HCT116 (cell line): ENCODE data around the gene SPRN. TPM values are rescaled to one million over a fixed set of nuclear protein-coding genes. Genes with fewer than 3 reads are reported as not detected.

Experiments
- ATAC-seq: fragments of 200-7000 bp; cut with Tn5 transposase; 2 replicates; pipeline ENCODE4 v1.9.1; 2020; ENCODE audit warnings: mild to moderate bottlenecking, moderate library complexity
- BruUV-seq: library from RNA; stranded (reverse); fragments of 400-500 nt; replicated peaks from 2 replicates; lab custom pipeline; 2021; lab: Mats Ljungman, UMichigan
- CTCF ChIA-PET: fragments of 300-600 bp; sonication (Branson Sonifier 250); formaldehyde crosslinking; loops from one replicate; lab custom pipeline; 2021; ENCODE audit warnings: antibody characterized with exemption; lab: Charles Lee
- POLR2A ChIA-PET: fragments of 300-600, 350-600 bp; sonication (Branson Sonifier 250); formaldehyde crosslinking; loops from one replicate; lab custom pipeline; 2021; ENCODE audit warnings: antibody characterized with exemption; lab: Charles Lee
- RAD21 ChIA-PET, 2 experiments: fragments of 300-600 bp; sonication (Branson Sonifier 250); formaldehyde crosslinking; loops; one replicate each; lab custom pipeline; 2023; ENCODE audit warnings: low total read pairs in 2 of 2; ENCODE audit not compliant: uncharacterized antibody in 2 of 2, unreplicated experiment in 2 of 2, low non-redundant PET in 1 of 2; lab: Charles Lee
- DNase-seq: peaks from one replicate; pipeline ENCODE4 v3.0.0-alpha.2; 2010; ENCODE audit warnings: low read depth, low spot score
- H2AFZ ChIP-seq: fragments of 200-600 bp; shearing (Covaris generic), sonication (generic); 2 replicates; pipeline ENCODE4 v1.6.1; 2017; ENCODE audit warnings: low read depth, mixed run types, mixed read lengths, antibody characterized with exemption, low read length; ENCODE audit not compliant: poor library complexity, severe bottlenecking
- H3K27ac ChIP-seq: 2 replicates; pipeline ENCODE4 v1.5.1; 2012; ENCODE audit warnings: low read depth, low read length
- H3K27me3 ChIP-seq: fragments of 200-600 bp; sonication (generic); 2 replicates; pipeline ENCODE4 v1.6.1; 2016; ENCODE audit warnings: mixed run types, low read length, mixed read lengths; ENCODE audit not compliant: insufficient read depth
- H3K36me3 ChIP-seq, 2 experiments: fragments of 200-500 bp in 1 of 2; fragments of 200-600 bp in 1 of 2; sonication (Bioruptor generic) in 1 of 2; sonication (generic) in 1 of 2; 2 replicates each; pipeline versions ENCODE4 v1.5.1 to v1.6.1; 2014 to 2016; ENCODE audit warnings: low read length in 2 of 2, inconsistent platforms in 1 of 2, mixed read lengths in 1 of 2, mixed run types in 1 of 2; ENCODE audit not compliant: insufficient read depth in 2 of 2, control insufficient read depth in 1 of 2
- H3K4me1 ChIP-seq, 2 experiments: fragments of 200-600 bp in 1 of 2; sonication (generic) in 1 of 2; 2 replicates each; pipeline versions ENCODE4 v1.5.1 to v1.6.1; 2012 to 2017; ENCODE audit warnings: low read length in 2 of 2, inconsistent platforms in 1 of 2, mild to moderate bottlenecking in 1 of 2, mixed read lengths in 1 of 2, mixed run types in 1 of 2, moderate library complexity in 1 of 2; ENCODE audit not compliant: insufficient read depth in 2 of 2, control insufficient read depth in 1 of 2
- H3K4me2 ChIP-seq: fragments of 200-600 bp; sonication (generic); 2 replicates; pipeline ENCODE4 v1.6.1; 2017; ENCODE audit warnings: mixed run types, low read length, mixed read lengths
- H3K4me3 ChIP-seq, 2 experiments: fragments of 200-600 bp in 1 of 2; sonication (generic) in 1 of 2; replicated peaks in 1 of 2; 2 replicates each; pipeline ENCODE4 v1.5.1; 2011 to 2016; ENCODE audit warnings: low read length in 2 of 2, control low read depth in 1 of 2, low read depth in 1 of 2, mild to moderate bottlenecking in 1 of 2, mixed read lengths in 1 of 2, mixed run types in 1 of 2
- H3K79me2 ChIP-seq: fragments of 200-600 bp; sonication (generic); 2 replicates; pipeline ENCODE4 v1.6.1; 2017; ENCODE audit warnings: mild to moderate bottlenecking, mixed run types, low read length, moderate library complexity, mixed read lengths; ENCODE audit not compliant: insufficient read depth
- H3K9ac ChIP-seq: fragments of 200-600 bp; sonication (generic); 2 replicates; pipeline ENCODE4 v1.6.1; 2016; ENCODE audit warnings: low read length, mixed read lengths
- H3K9me2 ChIP-seq: fragments of 200-600 bp; sonication (generic), shearing (Covaris generic); 2 replicates; pipeline ENCODE4 v1.6.1; 2017; ENCODE audit warnings: mixed run types, mild to moderate bottlenecking, moderate library complexity; ENCODE audit not compliant: insufficient read depth
- H3K9me3 ChIP-seq, 2 experiments: fragments of 200-500 bp in 1 of 2; fragments of 200-600 bp in 1 of 2; sonication (Bioruptor generic) in 1 of 2; sonication (generic) in 1 of 2; 2 replicates each; pipeline ENCODE4 v1.6.1; 2014 to 2017; ENCODE audit warnings: low read length in 2 of 2, mixed read lengths in 2 of 2, inconsistent platforms in 1 of 2, low read depth in 1 of 2, mild to moderate bottlenecking in 1 of 2, mixed run types in 1 of 2, moderate library complexity in 1 of 2; ENCODE audit not compliant: control insufficient read depth in 1 of 2, insufficient read depth in 1 of 2
- H4K20me1 ChIP-seq: fragments of 200-600 bp; sonication (generic), shearing (Covaris generic); 2 replicates; pipeline ENCODE4 v1.6.1; 2017; ENCODE audit warnings: mixed run types, mild to moderate bottlenecking, moderate library complexity; ENCODE audit not compliant: insufficient read depth
- EGR1 ChIP-seq: IDR thresholded peaks from 2 replicates; pipeline ENCODE4 v1.6.1; 2012; ENCODE audit warnings: low read depth
- POLR2A ChIP-seq: IDR thresholded peaks from 2 replicates; pipeline ENCODE4 v1.7.0; 2011; ENCODE audit warnings: borderline replicate concordance; ENCODE audit not compliant: insufficient read depth, insufficient read length; ENCODE audit errors: extremely low read depth
- POLR2AphosphoS5 ChIP-seq: IDR thresholded peaks from 2 replicates; pipeline ENCODE4 v1.6.1; 2011; ENCODE audit warnings: mild to moderate bottlenecking, low read depth, low read length, moderate library complexity
- RAD21 ChIP-seq: IDR thresholded peaks from 2 replicates; pipeline ENCODE4 v1.6.1; 2012; ENCODE audit warnings: low read depth, mild to moderate bottlenecking
- SIN3A ChIP-seq: IDR thresholded peaks from 2 replicates; pipeline ENCODE4 v1.6.1; 2012; ENCODE audit warnings: low read depth
- SRF ChIP-seq: IDR thresholded peaks from 2 replicates; pipeline ENCODE4 v1.6.1; 2012; ENCODE audit warnings: low read depth
- TCF7L2 ChIP-seq: IDR thresholded peaks from 2 replicates; pipeline ENCODE4 v1.7.0; 2011; ENCODE audit warnings: borderline replicate concordance, inconsistent platforms; ENCODE audit not compliant: insufficient read depth, insufficient read length; ENCODE audit errors: extremely low read depth
- YY1 ChIP-seq: IDR thresholded peaks from 2 replicates; pipeline ENCODE4 v1.6.1; 2011; ENCODE audit warnings: low read length, low read depth, moderate library complexity, mild to moderate bottlenecking; ENCODE audit not compliant: insufficient replicate concordance; ENCODE audit errors: extremely low read depth
- ZFX ChIP-seq: fragments of 450-650 bp; IDR thresholded peaks from 2 replicates; pipeline ENCODE4 v1.6.1; 2017
- intact Hi-C: fragments of 100-400 bp; cut with micrococcal nuclease; formaldehyde crosslinking; loops from 2 replicates; pipeline ENCODE4 v1.10.0; 2022
- total RNA-seq: library from RNA; stranded (reverse); gene quantifications from one replicate; pipeline ENCODE4 v1.2.1, GENCODE V29; 2021; ENCODE audit not compliant: unreplicated experiment
- TF ChIP-seq, protein P1 (sequence below), 3 experiments: fragments of 200-600 bp in 1 of 3; sonication (generic) in 1 of 3; IDR thresholded peaks in 2 of 3; conservative IDR thresholded peaks in 1 of 3; 2 replicates each; pipeline ENCODE4 v1.5.1; 2012 to 2017; ENCODE audit warnings: low read depth in 2 of 3, low read length in 2 of 3, antibody characterized with exemption in 1 of 3, borderline replicate concordance in 1 of 3, control low read depth in 1 of 3, mild to moderate bottlenecking in 1 of 3, mixed read lengths in 1 of 3, mixed run types in 1 of 3, moderate library complexity in 1 of 3; ENCODE audit not compliant: insufficient read depth in 1 of 3
- TF ChIP-seq, protein P2 (sequence below): IDR thresholded peaks from 2 replicates; pipeline ENCODE4 v1.6.1; 2012

The SPRN gene
- total RNA-seq, 1 experiment from 2014 or later: not detected

GRCh38 chr10:133394064-133394663, 30.3 kb downstream of the SPRN start, which contains the start of gene MTG1:
TSS of gene MTG1 (plus strand) at chr10:133394157. CDS start at chr10:133394221, 64 bp downstream.
- intact Hi-C loops: no loop called here
- CTCF ChIA-PET: no interaction called here
- peak; percentile 57 for TF ChIP-seq POLR2A
- peak; percentile 48; the same call in 1 of the 2 replicates for TF ChIP-seq SRF
- TF ChIP-seq YY1: peak; percentile 23
- TF ChIP-seq, protein P1, sequence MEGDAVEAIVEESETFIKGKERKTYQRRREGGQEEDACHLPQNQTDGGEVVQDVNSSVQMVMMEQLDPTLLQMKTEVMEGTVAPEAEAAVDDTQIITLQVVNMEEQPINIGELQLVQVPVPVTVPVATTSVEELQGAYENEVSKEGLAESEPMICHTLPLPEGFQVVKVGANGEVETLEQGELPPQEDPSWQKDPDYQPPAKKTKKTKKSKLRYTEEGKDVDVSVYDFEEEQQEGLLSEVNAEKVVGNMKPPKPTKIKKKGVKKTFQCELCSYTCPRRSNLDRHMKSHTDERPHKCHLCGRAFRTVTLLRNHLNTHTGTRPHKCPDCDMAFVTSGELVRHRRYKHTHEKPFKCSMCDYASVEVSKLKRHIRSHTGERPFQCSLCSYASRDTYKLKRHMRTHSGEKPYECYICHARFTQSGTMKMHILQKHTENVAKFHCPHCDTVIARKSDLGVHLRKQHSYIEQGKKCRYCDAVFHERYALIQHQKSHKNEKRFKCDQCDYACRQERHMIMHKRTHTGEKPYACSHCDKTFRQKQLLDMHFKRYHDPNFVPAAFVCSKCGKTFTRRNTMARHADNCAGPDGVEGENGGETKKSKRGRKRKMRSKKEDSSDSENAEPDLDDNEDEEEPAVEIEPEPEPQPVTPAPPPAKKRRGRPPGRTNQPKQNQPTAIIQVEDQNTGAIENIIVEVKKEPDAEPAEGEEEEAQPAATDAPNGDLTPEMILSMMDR (IDR thresholded peaks at IDR 0.05 in 2 of 3, conservative IDR thresholded peaks at IDR 0.05 in 1 of 3; ENCODE audit: borderline replicate concordance in 1 of 3, insufficient read depth in 1 of 3, low read depth in 2 of 3, low read length in 2 of 3): no peak
- no peak for TF ChIP-seq RAD21
- peak; percentile 60; the same call in 1 of the 2 replicates for TF ChIP-seq SIN3A
- TF ChIP-seq TCF7L2: peak; percentile 26
- peak; percentile 59; the same call in 1 of the 2 replicates for TF ChIP-seq ZFX
- TF ChIP-seq, protein P2, sequence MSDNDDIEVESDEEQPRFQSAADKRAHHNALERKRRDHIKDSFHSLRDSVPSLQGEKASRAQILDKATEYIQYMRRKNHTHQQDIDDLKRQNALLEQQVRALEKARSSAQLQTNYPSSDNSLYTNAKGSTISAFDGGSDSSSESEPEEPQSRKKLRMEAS: peak; percentile 87
- TF ChIP-seq POLR2AphosphoS5: peak; percentile 80
- TF ChIP-seq EGR1: no peak

More at GRCh38 chr10:133394064-133394663, 30.3 kb downstream of the SPRN start, which contains the start of gene MTG1:
- Histone ChIP-seq H2AFZ (no peak within 1 kb of the TSS), H3K9me2 (no peaks in the 10 kb centered on the region), H3K4me3 (peak within 1 kb of the TSS; percentile 81 to 88), H3K4me2 (peak within 1 kb of the TSS; percentile 80), H3K9me3 (no peaks in the 10 kb centered on the region), H4K20me1 (no peaks in the 10 kb centered on the region), H3K27me3 (no peaks in the 10 kb centered on the region), H3K4me1 (peaks cover 2 to 11% of the 10 kb centered on the region in 2 experiments), H3K9ac (peak within 1 kb of the TSS; percentile 95), H3K79me2 (peaks cover 22% of the 10 kb centered on the region), H3K27ac (peak within 1 kb of the TSS; percentile 80), H3K36me3 (peaks cover 3 to 7% of the 10 kb centered on the region in 2 experiments; a peak in 2 of 4 replicates)
- BruUV-seq: no TSS peak
- RAD21 ChIA-PET: no interaction called here
- peak; percentile 95 for ATAC-seq
- POLR2A ChIA-PET: no interaction called here
- DNase-seq: peak; percentile 70
